NOMO-1 treated with DMSO at 0.1 percent for 48 hours (cell line): ENCODE results near the gene SGPP2.

Experiments
- DNase-seq: peaks from one replicate; lab custom pipeline; 2025; ENCODE audit not compliant: unreplicated experiment; lab: John Stamatoyannopoulos, UW

SGPP2 gene

DNA sequence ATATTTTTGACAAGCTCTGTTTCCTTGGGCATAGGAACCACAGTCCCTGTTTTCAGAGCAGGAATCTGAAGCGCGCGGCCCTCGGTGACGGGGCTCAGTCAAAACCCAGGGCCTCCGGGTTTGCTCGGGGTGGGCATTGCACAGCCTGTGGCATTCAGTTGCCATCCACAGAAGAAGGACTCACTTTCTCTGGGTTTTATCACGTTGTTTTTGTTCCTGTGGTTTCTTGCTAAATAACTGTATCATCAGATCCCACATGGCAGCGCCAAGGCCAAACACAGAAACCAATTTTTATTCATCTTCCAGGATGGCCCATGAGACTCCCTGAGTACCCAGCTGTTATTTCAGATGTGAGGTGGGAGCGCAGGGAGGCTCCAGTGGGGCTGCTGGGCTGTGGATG, 35.6 kb downstream of the SGPP2 start:
- no peak for DNase-seq

DNA sequence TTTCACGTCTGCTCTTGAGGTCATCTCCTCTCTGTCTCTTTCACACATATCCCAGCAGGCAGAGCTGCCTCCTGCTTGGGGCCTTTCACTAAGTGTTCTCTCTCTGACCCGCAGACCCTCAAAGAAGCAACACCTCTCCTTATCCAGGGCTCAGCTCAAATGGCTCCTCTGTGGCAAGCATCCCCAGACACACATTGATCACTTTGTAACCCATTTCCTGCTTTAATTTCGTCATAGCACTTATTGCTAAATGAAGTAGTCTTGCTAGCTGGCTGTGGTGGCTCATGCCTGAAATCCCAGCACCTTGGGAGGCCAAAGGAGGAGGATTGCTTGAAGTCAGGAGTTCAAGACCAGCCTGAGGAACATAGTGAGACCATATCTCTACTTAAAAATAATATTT, 41.4 kb downstream of the SGPP2 start:
- peak; percentile 12 for DNase-seq

DNA sequence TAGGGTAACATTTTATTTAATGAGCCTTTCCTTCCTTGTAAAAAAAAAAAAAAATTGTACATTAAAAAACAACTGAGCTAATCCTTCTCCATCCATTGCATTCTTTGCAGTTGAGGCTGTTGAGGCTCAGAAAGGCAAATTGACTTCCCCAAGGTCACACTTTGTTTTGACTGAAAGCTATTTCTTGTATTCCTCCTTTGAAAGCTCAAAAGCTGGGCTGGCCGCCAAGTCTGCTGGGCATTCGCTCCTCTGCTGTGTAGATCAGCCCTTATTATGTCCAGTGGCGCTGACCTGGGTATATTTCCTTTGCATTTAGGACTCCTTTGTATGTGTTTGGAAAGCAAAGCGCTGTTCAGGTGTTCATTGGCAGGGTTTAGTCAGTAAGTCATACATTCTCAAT, 44.0 kb downstream of the SGPP2 start:
- DNase-seq, result no peak

DNA sequence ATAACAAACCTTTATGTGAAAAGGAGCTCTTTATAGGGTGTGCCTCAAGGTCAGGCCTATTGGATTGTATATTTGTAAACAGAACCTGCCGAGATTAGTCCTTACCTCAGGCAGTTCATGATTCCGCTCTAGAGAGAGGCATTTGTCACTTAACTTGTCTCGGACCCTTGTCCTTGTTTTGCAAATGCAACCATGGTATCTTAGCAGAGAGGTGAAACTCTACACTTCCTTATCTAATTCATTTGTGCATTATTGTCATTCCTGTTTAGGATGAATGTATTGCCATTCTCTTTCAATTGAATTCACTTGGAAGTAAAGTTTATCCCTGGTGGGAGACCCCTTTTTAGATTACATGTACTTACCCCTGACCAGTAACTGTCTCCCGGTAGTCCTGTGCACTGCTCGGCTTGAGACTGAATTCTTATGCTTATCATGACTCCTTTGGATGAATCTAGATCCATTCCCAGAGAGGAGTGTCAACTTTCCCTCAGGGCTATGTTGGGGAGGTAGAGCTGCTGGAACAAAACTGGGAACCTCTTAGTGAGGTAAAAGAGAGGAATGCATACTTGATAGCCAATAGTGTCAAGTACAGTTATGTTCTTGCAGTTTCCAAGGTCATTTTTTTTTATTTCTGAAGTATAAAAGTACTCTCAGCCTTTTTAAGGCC, 46.6 kb downstream of the SGPP2 start:
- no peak for DNase-seq

DNA sequence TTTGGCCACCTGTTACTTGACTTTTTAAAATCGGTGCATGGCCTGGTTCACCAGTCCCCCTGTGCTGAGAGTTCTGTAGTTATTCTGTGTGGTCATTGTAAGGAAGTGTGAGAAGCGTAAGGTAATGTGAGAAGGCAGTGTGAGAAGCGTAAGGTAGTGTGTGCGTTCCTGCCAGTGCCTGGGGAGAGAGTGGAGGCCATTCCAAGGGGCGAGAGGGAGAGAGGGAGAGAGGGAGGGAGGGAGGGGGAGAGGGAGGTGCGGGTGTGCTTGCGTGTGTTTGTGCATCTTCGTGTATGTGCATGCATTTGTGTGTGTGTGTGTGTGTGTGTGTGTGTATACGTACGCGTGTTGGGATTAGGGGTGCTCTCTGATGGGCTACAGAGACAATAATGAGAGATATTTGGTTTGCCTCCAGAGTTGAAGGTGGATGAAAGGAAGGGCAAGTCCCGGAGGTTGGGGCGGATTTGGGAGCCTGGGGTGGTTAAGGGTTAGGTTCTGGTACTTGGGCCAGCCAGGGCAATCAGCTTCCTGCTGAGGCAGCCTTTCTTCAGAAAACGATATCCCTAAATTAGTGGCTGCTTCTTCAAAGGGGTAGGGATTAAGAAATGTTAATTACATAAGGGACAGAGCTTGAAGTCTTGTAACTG, 53.7 kb downstream of the SGPP2 start:
- DNase-seq, result no peak

DNA sequence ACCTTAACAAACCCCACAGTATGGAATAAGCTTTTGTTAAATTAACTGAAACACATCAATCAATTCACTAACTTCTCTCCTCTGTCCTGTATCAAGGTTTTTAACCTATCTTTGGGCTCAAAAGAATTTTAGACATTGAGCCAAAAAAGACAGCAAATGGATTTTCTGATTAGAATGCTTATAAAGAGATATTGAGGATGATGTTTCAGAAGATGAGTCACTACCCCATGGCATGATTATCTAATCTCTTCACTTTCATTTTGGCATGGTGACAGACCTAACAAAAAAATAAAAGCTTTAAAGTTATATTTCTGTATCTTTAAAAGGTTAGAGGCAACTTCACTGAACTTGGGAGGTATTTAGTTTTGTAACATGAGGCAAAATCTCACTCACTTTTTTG, 55.5 kb downstream of the SGPP2 start:
- no peak for DNase-seq

DNA sequence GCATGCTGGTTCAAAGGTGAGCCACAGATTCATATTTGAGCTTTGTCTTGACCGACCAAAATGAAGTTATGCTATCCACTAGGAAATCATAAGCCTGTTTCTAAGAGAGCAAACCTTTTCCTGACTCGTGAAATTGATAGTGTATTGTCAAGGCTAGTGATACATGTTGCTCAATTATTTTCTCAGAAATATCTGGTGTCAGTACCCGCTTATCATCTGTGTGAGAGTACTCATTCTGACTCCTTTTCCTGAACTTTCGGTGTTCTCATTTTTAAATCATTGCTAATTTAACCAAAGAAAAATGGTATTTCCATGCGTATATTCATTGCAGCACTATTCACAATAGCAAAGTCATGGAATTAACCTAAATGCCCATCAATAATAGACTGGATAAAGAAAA, 56.2 kb downstream of the SGPP2 start:
- DNase-seq, result no peak

DNA sequence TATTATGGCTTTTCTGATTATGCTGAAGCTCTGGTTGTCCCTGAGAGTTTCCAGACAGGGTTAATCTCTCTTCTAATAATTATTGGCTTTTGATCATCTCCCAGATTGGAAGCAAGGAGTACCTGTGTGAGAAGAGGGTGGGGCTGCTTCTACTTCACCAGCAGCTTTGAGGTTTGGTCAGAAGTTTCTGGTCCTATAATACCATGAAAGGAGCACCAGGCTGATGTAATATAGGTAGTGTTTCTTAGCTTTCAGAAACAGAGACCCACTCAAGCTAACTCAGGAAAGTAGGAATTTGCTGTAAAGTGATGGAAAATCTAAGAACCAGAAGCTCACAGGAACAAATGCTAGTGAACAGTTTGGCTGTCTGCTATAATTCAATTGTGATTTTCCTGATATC, 57.6 kb downstream of the SGPP2 start:
- no peak for DNase-seq

DNA sequence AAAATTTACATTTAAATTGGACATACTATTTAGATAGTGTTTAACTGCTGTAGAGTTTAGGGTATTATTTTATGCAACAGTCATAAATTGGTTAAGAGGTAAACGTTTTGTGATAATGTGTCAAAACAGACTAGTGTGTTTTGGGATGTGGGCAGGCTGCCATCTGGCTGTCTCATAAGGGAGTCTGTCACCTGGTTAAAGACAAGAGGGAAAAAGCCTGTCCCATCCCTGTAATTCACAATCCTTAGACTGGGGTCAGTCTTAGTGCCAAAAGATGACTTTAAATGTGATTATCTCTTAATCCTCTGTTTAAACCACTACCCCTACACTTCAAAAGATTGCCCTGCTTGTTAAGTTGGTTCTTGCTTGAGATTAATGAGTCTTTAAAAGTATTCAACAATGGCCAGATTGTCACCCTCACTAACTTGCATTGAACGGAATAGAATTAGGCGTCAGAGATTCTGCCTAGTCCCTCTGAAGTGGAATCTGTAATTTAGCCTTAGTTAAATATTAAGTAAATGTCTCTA, 59.2 kb downstream of the SGPP2 start:
- DNase-seq, result no peak

DNA sequence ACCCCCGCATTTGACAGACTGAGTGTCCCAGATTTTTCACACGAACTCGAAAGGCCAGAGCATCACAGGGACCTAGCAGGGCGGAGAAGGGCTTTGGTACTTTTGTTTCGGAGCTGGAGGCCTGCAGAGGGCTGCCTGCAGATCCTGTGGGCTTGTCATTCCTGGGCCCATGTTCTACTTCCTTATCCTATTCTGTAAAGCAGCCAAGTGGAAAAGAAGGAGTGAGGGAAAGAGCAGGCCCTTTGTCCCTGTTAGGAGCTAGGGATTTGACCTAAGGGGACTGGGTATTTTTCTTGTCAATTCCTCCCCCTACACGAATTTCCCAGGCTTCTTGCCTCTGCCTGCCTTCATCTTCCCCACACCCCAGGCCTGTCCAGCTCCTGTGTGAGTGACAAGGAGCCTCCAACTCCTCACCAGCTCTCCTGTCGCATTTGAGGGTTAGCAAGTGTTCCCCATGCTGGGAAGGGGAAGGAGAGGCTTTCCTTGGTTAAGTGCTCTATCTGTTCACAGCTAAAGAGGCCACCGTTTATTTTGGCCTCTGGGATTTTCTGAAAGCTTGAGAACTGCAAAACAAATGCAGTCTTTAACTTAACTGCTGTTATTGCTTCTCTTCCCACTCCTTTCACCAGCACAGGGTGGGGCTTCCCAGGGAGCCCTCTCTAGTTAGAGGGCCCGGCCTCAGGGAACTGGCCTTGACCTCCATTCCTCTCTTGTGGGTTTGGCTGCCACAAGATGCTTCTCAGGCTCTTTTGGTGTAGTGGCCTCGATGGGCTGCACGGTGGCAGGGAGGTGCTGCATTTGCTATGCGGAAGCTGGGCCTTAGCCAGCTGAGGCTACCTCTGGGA, 61.2 kb downstream of the SGPP2 start:
- no peak for DNase-seq

DNA sequence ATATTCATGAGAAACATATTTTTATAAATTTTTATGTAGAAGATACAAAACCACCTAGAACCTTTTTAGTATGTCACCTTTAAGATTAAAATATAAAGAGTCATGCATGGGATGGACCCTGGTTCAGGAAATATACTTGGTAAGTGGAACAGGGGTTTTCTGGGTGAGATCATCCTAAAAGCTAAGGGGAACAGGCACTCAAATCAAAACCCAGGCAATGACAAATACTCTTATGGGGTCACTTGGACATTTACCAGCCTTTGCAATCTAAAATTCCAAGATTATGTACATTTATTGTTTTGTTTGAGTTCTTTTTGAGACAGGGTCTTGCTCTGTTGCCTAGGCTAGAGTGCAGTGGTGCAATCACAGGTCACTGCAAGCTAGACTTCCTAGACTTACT, 65.8 kb downstream of the SGPP2 start:
- no peak for DNase-seq

DNA sequence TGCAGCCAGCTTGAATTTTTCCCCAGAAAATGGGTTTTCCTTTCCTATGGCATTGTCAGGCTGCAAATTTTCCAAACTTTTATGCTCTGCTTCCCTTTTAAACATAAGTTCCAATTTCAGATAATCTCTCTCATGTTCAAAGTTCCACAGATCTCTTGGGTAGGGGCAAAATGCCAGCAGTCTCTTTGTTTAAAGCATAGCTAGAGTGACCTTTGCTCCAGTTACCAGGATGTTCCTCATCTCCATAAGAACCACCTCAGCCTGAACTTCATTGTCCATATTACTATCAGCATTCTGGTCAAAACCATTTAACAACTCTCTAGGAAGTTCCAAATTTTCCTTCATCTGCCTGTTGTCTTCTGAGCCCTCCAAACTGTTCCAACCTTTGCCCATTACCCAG, 68.3 kb downstream of the SGPP2 start:
- no peak for DNase-seq

DNA sequence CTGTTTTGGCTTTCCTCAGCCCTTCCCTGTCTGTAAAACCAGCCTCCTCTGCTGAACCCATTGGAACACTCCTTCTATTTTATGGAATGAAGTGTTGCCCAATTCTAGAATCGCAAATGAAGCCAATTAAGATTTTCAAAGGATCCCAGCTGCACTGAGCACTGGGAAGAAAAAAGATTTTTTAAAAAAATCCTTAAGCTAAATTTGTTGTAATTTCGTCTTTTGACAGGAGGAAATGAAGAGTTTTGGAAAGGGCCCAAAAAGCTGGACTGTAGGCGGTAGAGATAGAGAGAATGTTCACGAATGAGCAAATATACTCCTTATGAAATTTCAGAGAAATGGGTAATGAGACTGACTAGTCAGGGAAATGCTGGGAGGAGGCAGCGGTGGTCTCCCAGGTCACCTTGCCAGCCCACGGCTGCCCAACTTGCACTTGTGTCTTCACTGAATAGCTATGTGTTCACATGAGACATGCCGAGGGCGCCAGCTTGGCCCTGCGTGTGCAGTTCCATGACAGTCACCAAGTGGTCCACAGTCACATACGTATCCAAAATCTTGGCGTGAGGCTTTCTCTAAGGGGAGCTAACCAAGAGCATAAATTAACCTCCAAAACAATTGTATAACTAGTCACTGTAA, 69.9 kb downstream of the SGPP2 start:
- DNase-seq, result no peak

DNA sequence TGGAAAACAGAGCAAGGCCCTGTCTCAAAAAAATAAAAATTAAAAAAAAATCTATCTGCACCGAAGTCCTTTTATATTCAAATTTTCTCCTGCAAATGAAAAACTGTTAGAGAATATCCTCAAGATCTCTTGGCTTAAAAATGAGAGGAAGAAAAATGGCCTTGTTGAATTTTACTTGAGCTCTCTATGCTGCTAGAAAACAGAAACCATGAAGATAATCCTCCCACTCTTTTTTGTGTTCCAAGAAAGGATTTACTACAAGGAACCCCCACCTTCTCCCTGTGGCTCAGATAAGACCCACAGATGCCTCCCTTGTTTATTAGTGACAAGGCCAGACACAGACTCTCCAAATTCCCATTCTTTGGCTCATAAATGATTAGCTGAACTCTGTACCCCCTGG, 71.0 kb downstream of the SGPP2 start:
- DNase-seq, result no peak

DNA sequence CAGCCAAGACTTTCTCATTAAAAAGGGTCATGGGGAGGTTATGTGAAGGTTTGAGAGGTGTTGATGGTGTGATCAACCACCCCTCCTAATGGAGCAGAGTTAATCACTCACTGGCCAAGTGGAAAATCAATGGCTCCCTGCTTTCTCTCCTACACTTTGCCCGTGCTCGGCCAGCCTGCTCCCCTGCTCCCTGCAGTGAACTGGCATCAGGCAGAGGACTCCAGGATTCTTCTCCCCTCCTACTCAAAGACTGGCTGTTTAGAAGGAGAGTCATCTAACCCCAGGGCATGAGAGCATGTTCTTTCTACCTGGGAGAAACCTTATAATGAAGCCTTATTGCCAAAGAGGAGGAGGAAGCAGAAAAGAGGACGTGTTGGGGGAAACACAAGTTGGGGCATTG, 74.9 kb downstream of the SGPP2 start:
- no peak for DNase-seq

DNA sequence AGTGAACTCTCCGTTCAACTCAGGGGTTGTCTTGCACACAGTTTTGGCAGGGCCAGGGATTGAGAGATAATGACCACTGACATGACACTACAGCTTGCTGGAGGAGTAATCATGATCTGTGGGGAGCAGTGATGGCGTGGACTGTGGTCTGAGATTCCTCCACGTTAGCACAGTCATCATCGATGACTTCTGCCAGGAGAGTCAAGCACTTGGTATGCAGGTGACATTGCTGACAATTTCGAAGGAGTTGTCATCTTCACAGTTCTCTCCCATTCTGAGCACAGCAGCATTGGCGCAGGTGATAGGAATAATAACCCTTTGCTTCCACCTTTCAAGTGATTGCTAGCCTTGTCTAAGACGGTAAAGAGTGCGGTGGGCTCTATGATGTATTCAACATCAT, 79.8 kb downstream of the SGPP2 start:
- no peak for DNase-seq

DNA sequence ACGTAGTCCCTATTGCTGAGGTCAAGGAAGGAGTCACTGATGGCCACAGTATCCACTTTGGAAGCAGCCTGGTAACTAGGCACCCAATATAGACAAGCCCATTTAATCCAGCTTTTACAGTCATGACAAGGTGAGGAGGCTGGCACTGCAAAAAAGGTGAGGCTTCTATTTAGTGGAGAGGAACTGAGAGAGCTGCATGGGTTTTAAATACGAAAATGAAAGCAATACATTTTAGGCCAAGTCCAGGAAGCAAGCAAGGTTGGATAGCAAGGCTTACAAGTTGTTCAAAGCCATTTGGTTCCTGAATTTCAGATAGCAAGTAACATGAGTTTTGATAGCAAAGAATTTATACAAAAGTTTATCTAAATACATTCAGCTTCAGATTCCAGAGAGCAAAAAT, 80.4 kb downstream of the SGPP2 start:
- peak; percentile 76 for DNase-seq

DNA sequence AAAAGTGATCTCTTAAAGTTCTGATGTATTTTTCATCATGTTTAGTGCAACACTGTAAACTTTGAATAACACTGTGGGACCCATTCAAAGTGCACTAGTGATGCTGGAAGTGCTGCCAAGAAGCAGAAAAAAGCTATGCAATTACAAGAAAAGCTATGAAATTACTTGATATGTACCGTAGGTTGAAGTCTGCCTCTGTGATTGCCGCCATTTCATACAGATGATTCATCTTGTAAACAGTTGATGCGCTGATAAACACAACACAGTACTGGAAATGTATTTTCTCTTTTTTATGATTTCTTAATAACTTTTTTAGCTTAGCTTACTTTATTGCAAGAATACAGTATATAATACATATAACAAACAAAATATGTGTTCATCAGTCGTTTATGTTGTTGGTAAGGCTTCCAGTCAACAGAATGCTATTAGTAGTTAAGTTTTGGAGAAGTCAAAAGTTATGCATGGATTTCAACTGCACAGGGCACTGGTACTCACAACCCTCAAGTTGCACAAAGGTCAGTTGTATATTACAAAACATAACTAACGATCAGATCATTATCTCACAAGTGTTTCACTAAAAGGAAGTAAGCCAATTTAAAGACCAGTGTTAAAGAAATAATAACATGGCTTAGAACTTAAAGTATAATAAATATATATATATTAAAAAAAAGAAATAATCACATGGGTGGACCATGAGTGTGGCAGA, 82.0 kb downstream of the SGPP2 start:
- DNase-seq, result peak; percentile 60

DNA sequence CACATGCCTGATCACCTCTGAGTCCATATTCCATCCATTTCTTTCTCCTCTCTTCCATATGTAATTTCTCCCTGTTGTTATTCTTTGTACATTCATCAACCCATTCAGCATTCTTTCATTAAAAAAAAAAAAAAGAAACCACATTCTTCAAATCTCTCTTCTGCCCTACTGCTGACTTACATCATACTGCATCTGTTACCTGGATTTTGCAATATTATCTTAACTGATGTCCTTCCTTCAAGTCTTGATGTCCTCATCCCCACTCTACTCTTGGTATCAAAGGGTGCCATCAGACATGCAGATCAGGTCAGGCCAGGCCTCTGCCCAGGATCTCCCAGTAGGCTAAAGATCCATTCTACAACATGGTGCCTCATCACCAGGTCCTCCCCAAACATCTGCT, 90.6 kb downstream of the SGPP2 start:
- DNase-seq, result no peak

DNA sequence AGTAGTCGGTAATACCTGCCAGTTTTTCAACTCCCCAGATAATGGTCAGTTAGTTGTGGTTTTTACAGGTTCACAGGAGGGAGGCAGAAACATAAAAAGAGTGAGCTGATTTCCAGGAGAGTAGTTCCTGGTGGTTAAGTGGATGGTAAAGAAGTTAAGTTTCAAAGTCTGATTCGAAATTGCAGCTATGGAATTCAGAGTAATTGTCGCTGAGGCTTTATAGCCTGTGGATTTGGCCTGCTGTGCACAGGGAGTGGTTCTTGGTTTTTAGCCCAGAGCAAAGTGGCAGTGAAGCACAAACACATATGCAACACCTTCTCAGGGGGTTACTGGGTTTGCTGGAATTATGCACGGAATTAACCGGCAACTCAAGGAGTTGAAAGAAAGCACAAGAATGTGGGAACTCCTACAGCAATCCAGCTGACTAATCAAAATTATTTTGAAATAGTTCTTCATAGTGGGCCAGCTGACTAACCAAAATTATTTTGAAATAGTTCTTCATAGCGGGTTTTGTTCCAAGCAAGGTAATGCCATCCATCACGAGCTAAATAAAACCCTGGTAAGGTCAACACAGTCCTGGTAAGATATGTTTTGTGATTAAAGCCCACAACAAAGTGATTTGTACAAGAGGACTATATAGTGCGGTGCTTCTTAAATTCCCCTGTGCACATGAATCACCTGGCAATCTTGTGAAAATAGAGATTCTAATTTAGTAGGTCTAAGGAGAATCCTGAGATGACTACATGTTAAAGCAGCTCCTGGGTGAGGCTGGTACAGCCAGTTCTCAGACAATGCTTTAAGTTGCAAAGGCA, 94.4 kb downstream of the SGPP2 start:
- DNase-seq, result no peak
